ENCODE measurements around the gene PDE3A.

DNA sequence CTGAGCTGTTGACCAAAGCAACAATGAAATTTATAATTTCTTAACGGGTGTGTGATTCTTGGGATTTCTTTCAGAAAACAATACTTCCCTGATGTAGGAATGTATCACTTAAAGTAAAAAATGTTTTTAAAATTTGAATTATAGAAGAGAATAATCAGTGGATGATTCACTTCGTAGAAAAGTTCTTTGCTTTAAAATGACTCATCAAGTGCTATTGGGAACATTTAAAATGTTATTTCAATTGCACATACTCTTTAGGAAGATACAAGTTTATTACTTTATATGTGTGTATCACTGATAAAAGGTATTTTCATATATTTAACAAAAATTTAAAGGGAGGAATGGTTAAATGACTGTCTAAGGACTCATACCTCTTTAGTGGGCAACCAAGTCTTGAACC is 155.3 kb downstream of the PDE3A start:
- TF ChIP-seq CTCF (IDR thresholded peaks at IDR 0.05) (no peak), POLR2A (IDR thresholded peaks at IDR 0.05) (no peak)
